Small intestine (tissue), 7 donors: Measurements from ENCODE around the gene SYNJ1. TPM values are rescaled to one million over a fixed set of nuclear protein-coding genes. Genes with fewer than 3 reads are reported as not detected.

Experiments
- DNase-seq, 2 donors: peaks; one replicate each; pipeline versions ENCODE4 v3.0.0 to v3.0.0-alpha.2; 2013
- FAIRE-seq: peaks from 2 replicates; lab custom pipeline; 2012; peaks lifted over from hg19 to GRCh38; lab: Jason Lieb, UNC
- H3K27ac ChIP-seq, 3 donors: one replicate each; pipeline ENCODE4 v1.5.1; 2013; ENCODE audit warnings: low read length in 2 of 3, mild to moderate bottlenecking in 2 of 3, control low read depth in 1 of 3, inconsistent platforms in 1 of 3, low read depth in 1 of 3, moderate library complexity in 1 of 3
- H3K27me3 ChIP-seq, 3 donors: one replicate each; pipeline ENCODE4 v1.6.1; 2013; ENCODE audit warnings: low read length in 3 of 3, inconsistent platforms in 1 of 3; ENCODE audit not compliant: control insufficient read depth in 3 of 3, insufficient read depth in 3 of 3
- H3K36me3 ChIP-seq, 3 donors: one replicate each; pipeline ENCODE4 v1.6.1; 2013; ENCODE audit warnings: low read length in 3 of 3, inconsistent platforms in 1 of 3, low read depth in 1 of 3, mild to moderate bottlenecking in 1 of 3, moderate library complexity in 1 of 3; ENCODE audit not compliant: control insufficient read depth in 3 of 3, insufficient read depth in 2 of 3
- H3K4me1 ChIP-seq, 3 donors: one replicate each; pipeline ENCODE4 v1.6.1; 2013; ENCODE audit warnings: low read length in 2 of 3, inconsistent platforms in 1 of 3, low read depth in 1 of 3, mild to moderate bottlenecking in 1 of 3, moderate library complexity in 1 of 3; ENCODE audit not compliant: control insufficient read depth in 3 of 3, insufficient read depth in 2 of 3
- H3K4me3 ChIP-seq, 3 donors: one replicate each; pipeline ENCODE4 v1.5.1; 2013; ENCODE audit warnings: low read length in 3 of 3, control low read depth in 1 of 3, inconsistent platforms in 1 of 3, low read depth in 1 of 3, mild to moderate bottlenecking in 1 of 3, moderate library complexity in 1 of 3
- H3K9me3 ChIP-seq, 2 donors: one replicate each; pipeline ENCODE4 v1.6.1; 2013; ENCODE audit warnings: low read depth in 1 of 2, low read length in 1 of 2; ENCODE audit not compliant: control insufficient read depth in 2 of 2, insufficient read depth in 1 of 2
- WGBS, 3 donors: extraction: QIAGEN DNeasy Blood & Tissue Kit; methylation state at CpG; one replicate each; pipeline ENCODE4 v1.1.7; 2013; 5-methylcytosine and 5-hydroxymethylcytosine counted together
- polyA plus RNA-seq, 4 donors: library from polyadenylated mRNA; stranded (reverse) in 3 of 4; unstranded in 1 of 4; fragments of 200-250 nt in 3 of 4; fragments of 120-200 nt in 1 of 4; gene quantifications; one replicate each; pipeline versions ENCODE4 v1.2.1 to v1.2.3, GENCODE V29; 2013
- donor health status: healthy with polysubstance abuse.
- donor health status: control.
- donor health status: control.
- donor health status: Bipolar disorder and iron deficiency.
- donor health status: healthy.

The SYNJ1 gene
- polyA plus RNA-seq, 4 donors, result 4.6 to 10.2 (median 6.6) TPM

DNA sequence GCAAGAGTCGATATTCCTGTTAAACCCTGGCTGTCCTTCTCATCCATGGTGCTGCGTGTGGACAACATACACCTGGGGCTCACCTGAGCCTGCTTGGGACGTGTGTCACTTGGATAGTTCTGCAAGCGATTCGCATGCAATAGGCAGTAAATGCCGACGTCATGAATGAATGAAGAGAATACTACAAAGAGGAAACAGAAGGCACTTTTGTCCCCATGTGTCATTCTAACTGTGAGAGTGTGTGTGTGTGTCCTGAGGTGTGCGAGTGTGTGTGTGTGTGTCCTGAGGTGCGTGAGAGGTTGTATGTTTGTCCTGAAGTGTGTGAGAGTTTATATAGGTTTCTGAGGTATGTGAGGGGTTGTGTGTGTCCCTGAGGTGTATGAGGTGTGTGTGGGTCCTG is 141.8 kb downstream of the SYNJ1 start:
- H3K27me3 ChIP-seq, result no peaks in the 10 kb centered on the region
- no peaks in the 10 kb centered on the region for H3K36me3 ChIP-seq
- no peak for DNase-seq
- no peak for FAIRE-seq
- H3K27ac ChIP-seq, result no peak overlapping the region
- WGBS, 3 donors, result 81 to 88% (median 81%) methylated on average over 9 of the region's 9 CpGs
- H3K4me3 ChIP-seq, result no peak overlapping the region
- H3K9me3 ChIP-seq, result no peaks in the 10 kb centered on the region
- H3K4me1 ChIP-seq, result peaks cover 0 to 6% (median 0%) of the 10 kb centered on the region in 3 donors

DNA sequence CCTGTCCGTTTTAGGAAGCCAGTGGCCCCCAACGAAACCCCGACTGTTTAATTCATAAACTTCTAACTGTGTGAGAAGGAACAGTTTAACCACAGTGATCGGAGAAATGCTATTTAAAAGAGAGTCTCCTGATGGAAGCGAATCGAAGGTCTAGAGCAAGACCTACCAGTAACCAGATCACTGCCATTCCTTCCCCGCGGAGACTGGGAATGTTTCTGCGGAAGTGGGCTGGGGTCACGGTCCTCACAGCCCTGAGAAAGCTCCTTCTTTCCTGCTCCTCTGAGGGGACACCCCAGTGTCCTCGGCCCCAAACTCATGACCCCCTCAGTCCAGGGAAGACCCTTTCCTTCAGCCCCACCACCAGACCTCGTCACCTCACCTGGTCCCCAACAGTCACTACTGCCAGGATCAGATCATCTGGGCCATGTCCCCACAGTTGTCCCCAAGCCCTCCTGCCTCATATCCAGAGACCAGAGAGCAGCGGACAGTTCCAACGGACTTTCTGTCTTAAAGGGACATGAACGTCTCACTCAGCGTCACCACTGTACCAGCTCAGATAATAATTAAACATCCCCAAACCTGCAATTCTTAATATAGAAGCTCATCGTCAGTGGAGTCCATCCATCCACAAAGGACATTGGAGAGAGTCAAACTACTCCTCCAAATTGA is 142.6 kb downstream of the SYNJ1 start, which contains the start of gene TCP10L:
TCP10L (minus strand) TSS at position 482 of the 669 bp plus-strand sequence. CDS start 1,219 bp downstream, outside the sequence.
- Histone ChIP-seq H3K36me3 (no peaks in the 10 kb centered on the region), H3K9me3 (no peaks in the 10 kb centered on the region), H3K27ac (no peak within 1 kb of the TSS), H3K4me1 (peaks cover 0 to 6% (median 0%) of the 10 kb centered on the region in 3 donors), H3K4me3 (no peak within 1 kb of the TSS), H3K27me3 (no peaks in the 10 kb centered on the region)
- 81 to 85% (median 83%) methylated on average over 17 of the region's 17 CpGs for WGBS, 3 donors
- FAIRE-seq (no peak), DNase-seq (no peak)

DNA sequence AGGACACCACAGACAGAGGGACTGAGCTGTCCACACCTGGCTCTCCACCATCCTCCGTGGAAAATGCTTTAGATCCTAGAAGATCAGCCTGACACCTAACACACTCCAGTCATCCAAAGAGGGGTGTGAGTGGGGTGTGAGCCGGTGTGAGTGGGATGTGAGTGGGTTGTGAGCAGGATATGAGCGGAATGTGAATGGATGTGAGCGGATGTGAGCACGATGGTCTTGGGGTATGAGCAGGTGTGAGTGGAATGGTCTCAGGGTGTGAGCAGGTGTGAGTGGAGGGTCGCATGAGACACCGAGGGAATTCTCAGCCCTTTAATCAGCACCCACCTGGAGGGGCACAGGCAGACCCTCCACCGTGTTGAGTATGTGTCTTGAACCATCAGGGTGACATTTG is 143.3 kb downstream of the SYNJ1 start:
- FAIRE-seq (no peak), DNase-seq (no peak)
- Histone ChIP-seq H3K27me3 (no peaks in the 10 kb centered on the region), H3K27ac (no peak overlapping the region), H3K36me3 (no peaks in the 10 kb centered on the region), H3K4me3 (no peak overlapping the region), H3K9me3 (no peaks in the 10 kb centered on the region), H3K4me1 (peaks cover 0 to 6% (median 0%) of the 10 kb centered on the region in 3 donors)
- 86 to 88% (median 88%) methylated on average over 8 of the region's 8 CpGs for WGBS, 3 donors

DNA sequence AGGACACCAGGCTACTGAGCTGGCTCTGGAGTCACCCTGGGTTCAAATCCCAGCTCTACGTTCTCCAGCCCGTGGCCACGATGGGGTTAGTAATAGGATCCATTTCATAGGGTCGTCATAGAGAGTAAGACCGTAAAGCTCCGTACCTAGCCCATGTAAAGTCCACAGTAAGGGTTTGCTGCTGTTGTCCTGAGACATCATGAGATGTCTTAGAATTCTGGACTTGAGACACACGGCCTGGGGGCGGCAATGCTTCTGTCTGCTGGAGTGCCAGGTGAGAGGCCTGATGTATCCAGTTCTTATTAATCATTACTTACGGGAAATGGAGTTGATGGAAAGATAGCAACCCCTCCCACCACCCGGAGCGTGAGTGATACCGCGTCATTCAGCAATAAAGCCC is 146.1 kb downstream of the SYNJ1 start:
- no peak for FAIRE-seq
- WGBS, 3 donors, result 74 to 87% (median 82%) methylated on average over 13 of the region's 13 CpGs

DNA sequence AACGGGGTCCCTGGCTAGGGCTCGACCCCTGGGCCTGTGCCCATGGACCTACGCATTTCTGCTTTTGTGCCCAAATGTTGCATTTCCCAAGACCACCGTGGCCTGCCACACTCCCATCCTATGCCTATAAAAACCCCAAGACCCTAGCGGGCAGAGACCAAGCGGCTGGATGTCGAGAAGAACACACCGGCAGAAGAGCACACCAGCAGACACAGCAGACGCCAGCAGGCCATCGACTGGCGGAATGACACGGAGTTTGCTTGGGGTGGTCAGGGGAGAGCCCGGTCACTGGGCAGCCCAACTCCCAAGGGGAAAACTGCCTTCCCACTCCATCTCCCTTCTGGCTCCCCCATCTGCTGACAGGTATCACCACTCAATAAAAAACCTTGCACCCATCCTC is 146.9 kb downstream of the SYNJ1 start:
- H3K27me3 ChIP-seq, result no peaks in the 10 kb centered on the region
- no peak overlapping the region for H3K4me3 ChIP-seq
- no peak for FAIRE-seq
- DNase-seq, result no peak
- 90 to 95% (median 92%) methylated on average over 13 of the region's 13 CpGs for WGBS, 3 donors
- no peaks in the 10 kb centered on the region for H3K9me3 ChIP-seq
- no peaks in the 10 kb centered on the region for H3K36me3 ChIP-seq
- no peak overlapping the region for H3K27ac ChIP-seq
- H3K4me1 ChIP-seq, result no peaks in the 10 kb centered on the region

More for the DNA sequence above, 146.1 kb downstream of the SYNJ1 start:
- H3K9me3 ChIP-seq, result no peaks in the 10 kb centered on the region
- no peak overlapping the region for H3K27ac ChIP-seq
- no peaks in the 10 kb centered on the region for H3K4me1 ChIP-seq
- no peaks in the 10 kb centered on the region for H3K27me3 ChIP-seq
- no peaks in the 10 kb centered on the region for H3K36me3 ChIP-seq
- H3K4me3 ChIP-seq, result no peak overlapping the region
- DNase-seq, result no peak

Other genes starting within 250 kb of the SYNJ1 start
- under 1 TPM in 2 of 4 donors, not detected in 2; 0.30 to 0.36 TPM for gene TCP10L, start 142.5 kb downstream of the SYNJ1 start, polyA plus RNA-seq
- 10 to 100 TPM; 29.5 to 51.1 (median 37.2) TPM for gene CFAP298, start 115.6 kb downstream of the SYNJ1 start, polyA plus RNA-seq
- 10 to 100 TPM; 19.0 to 54.1 (median 33.2) TPM for gene PAXBP1, start 43.7 kb upstream of the SYNJ1 start, polyA plus RNA-seq